ENCODE data around the gene PLK1. TPM values are rescaled to one million over a fixed set of nuclear protein-coding genes. Genes with fewer than 3 reads are reported as not detected.

PLK1 gene
- total and polyA plus RNA-seq, 2 of the 13 experiments (the other 11 are each of a cell fraction or from before 2014, with no cell fraction given): 71.5 to 76.3 TPM

- peak; percentile 98 for TF ChIP-seq POGZ (CRISPR knock-in tag; IDR thresholded peaks at IDR 0.05)
- TF ChIP-seq TFE3 (CRISPR knock-in tag; IDR thresholded peaks at IDR 0.05): peak; percentile 90
- no peak for TF ChIP-seq MBD4 (IDR thresholded peaks at IDR 0.05; ENCODE audit: borderline replicate concordance, low read length)
- 0 out of 2 replicates have a peak, but pooled peaks have one; percentile 24 for TF ChIP-seq CREBL2 (CRISPR knock-in tag; IDR thresholded peaks at IDR 0.05; ENCODE audit: borderline replicate concordance)
- TF ChIP-seq ZNF672 (CRISPR knock-in tag; IDR thresholded peaks at IDR 0.05): peak; percentile 15; the same call in 1 of the 2 replicates
- TF ChIP-seq ATF1 (CRISPR knock-in tag; IDR thresholded peaks at IDR 0.05): peak; percentile 74; the same call in 1 of the 2 replicates
- TF ChIP-seq ZNF792 (CRISPR knock-in tag; IDR thresholded peaks at IDR 0.05): 0 out of 2 replicates have a peak, but pooled peaks have one; percentile 74
- peak; percentile 97 for TF ChIP-seq SMYD3 (CRISPR knock-in tag; IDR thresholded peaks at IDR 0.05)
- TF ChIP-seq IKZF1 (IDR thresholded peaks at IDR 0.05): no peak
- TF ChIP-seq RBM22 (optimal IDR thresholded peaks at IDR 0.05; ENCODE audit: low read length): no peak
- no peak for TF ChIP-seq ZNF383 (CRISPR knock-in tag; IDR thresholded peaks at IDR 0.05; ENCODE audit: borderline replicate concordance)
- TF ChIP-seq RFXANK (CRISPR knock-in tag; IDR thresholded peaks at IDR 0.05): no peak
- TF ChIP-seq ZNF891 (CRISPR knock-in tag; IDR thresholded peaks at IDR 0.05): peak; percentile 97
- TF ChIP-seq GTF2F1 (IDR thresholded peaks at IDR 0.05; ENCODE audit: low read length): no peak
- peak; percentile 99 for TF ChIP-seq HIVEP1 (CRISPR knock-in tag; IDR thresholded peaks at IDR 0.05)
- peak; percentile 28; the same call in 1 of the 2 replicates for TF ChIP-seq NFE2 (CRISPR knock-in tag; IDR thresholded peaks at IDR 0.05)
- no peak for TF ChIP-seq ZNF550 (CRISPR knock-in tag; IDR thresholded peaks at IDR 0.05; ENCODE audit: borderline replicate concordance)
- TF ChIP-seq ZNF619 (CRISPR knock-in tag; IDR thresholded peaks at IDR 0.05): peak; percentile 95; the same call in 1 of the 2 replicates
- peak; percentile 46; the same call in 1 of the 2 replicates for TF ChIP-seq NR2F2 (IDR thresholded peaks at IDR 0.05; ENCODE audit: borderline replicate concordance, low read depth)
- peak; percentile 95 for TF ChIP-seq THAP9 (CRISPR knock-in tag; IDR thresholded peaks at IDR 0.05; ENCODE audit: borderline replicate concordance)
- TF ChIP-seq ZNF234 (CRISPR knock-in tag; conservative IDR thresholded peaks at IDR 0.05): peak; percentile 96; the same call in 1 of the 2 replicates
- TF ChIP-seq MBNL3 (CRISPR knock-in tag; conservative IDR thresholded peaks at IDR 0.05): no peak
- TF ChIP-seq MED8 (CRISPR knock-in tag; IDR thresholded peaks at IDR 0.05; ENCODE audit: insufficient replicate concordance): peak; percentile 97
- no peak for TF ChIP-seq NFIC (IDR thresholded peaks at IDR 0.05; ENCODE audit: low read length)
These were observed 37.5 kb upstream of the PLK1 start, which contains the start of the genes DCTN5 and PALB2 (continued) for GRCh38 chr16:23640931-23641765.

Measured in HepG2 (cell line).